Common myeloid progenitor, CD34-positive (primary cell): Measurements from ENCODE around the gene FAM240A.
A peak's percentile ranks its signal among the peaks of the same experiment; 100 is the strongest.

Experiments used
- CTCF ChIA-PET: fragments of 350-600 bp; sonication (Branson Sonifier 250); formaldehyde crosslinking; loops from one replicate; lab custom pipeline; 2021; ENCODE audit warnings: antibody characterized with exemption; lab: Charles Lee
- POLR2A ChIA-PET: fragments of 350-600 bp; sonication (Branson Sonifier 250); formaldehyde crosslinking; loops from one replicate; lab custom pipeline; 2021; ENCODE audit warnings: antibody characterized with exemption; lab: Charles Lee
- DNase-seq, 3 donors: peaks; one replicate each; pipeline versions ENCODE4 v3.0.0 to v3.0.0-alpha.2; 2013
- H3K27ac ChIP-seq, 2 experiments: 1 replicate in 1 of 2; 2 replicates in 1 of 2; pipeline ENCODE4 v1.7.0; 2013; ENCODE audit warnings: inconsistent platforms in 2 of 2, low read length in 2 of 2, mild to moderate bottlenecking in 2 of 2, low read depth in 1 of 2, moderate library complexity in 1 of 2; ENCODE audit not compliant: severe bottlenecking in 2 of 2, insufficient read depth in 1 of 2, poor library complexity in 1 of 2
- H3K27me3 ChIP-seq, 5 experiments: replicated peaks in 2 of 5; 1 replicate in 3 of 5; 2 replicates in 2 of 5; pipeline versions ENCODE4 v1.6.1 to v1.7.0; 2013; ENCODE audit warnings: low read length in 4 of 5, mild to moderate bottlenecking in 2 of 5, moderate library complexity in 2 of 5, inconsistent platforms in 1 of 5; ENCODE audit not compliant: insufficient read depth in 5 of 5, control insufficient read depth in 4 of 5
- H3K36me3 ChIP-seq, 4 experiments: 1 replicate in 2 of 4; 2 replicates in 2 of 4; pipeline versions ENCODE4 v1.6.1 to v1.7.0; 2013; ENCODE audit warnings: low read length in 3 of 4, control low read depth in 1 of 4, mild to moderate bottlenecking in 1 of 4; ENCODE audit not compliant: control insufficient read depth in 4 of 4, insufficient read depth in 4 of 4
- H3K4me1 ChIP-seq, 4 experiments: 1 replicate in 3 of 4; 2 replicates in 1 of 4; pipeline versions ENCODE4 v1.6.1 to v1.7.1; 2013; ENCODE audit warnings: low read length in 3 of 4, mild to moderate bottlenecking in 3 of 4, control low read depth in 1 of 4, inconsistent platforms in 1 of 4, moderate library complexity in 1 of 4; ENCODE audit not compliant: control insufficient read depth in 4 of 4, insufficient read depth in 4 of 4; ENCODE audit errors: control extremely low read depth in 1 of 4
- H3K4me3 ChIP-seq, 7 experiments: 1 replicate in 4 of 7; 2 replicates in 3 of 7; pipeline versions ENCODE4 v1.5.1 to v1.7.0; 2013; ENCODE audit warnings: mild to moderate bottlenecking in 7 of 7, low read length in 6 of 7, moderate library complexity in 6 of 7, inconsistent platforms in 2 of 7, low read depth in 2 of 7, control low read depth in 1 of 7; ENCODE audit not compliant: insufficient read depth in 4 of 7, control insufficient read depth in 1 of 7; ENCODE audit errors: extremely low read depth in 1 of 7
- H3K9me3 ChIP-seq, 5 experiments: 1 replicate in 4 of 5; 2 replicates in 1 of 5; pipeline versions ENCODE4 v1.6.1 to v1.7.1; 2013; ENCODE audit warnings: low read length in 4 of 5, mild to moderate bottlenecking in 2 of 5, inconsistent platforms in 1 of 5, low read depth in 1 of 5, moderate library complexity in 1 of 5; ENCODE audit not compliant: control insufficient read depth in 4 of 5, insufficient read depth in 2 of 5; ENCODE audit errors: control extremely low read depth in 1 of 5
- WGBS: methylation state at CpG from one replicate; pipeline ENCODE4 v1.1.5; 2013; ENCODE audit not compliant: insufficient coverage; 5-methylcytosine and 5-hydroxymethylcytosine counted together

The FAM240A gene

GRCh38 chr3:46603446-46604046, 8.8 kb upstream of the FAM240A start:
- ChIA-PET CTCF (interaction anchor here (0.9 kb wide), 1 partner anchor 116 kb away, joined by 3 read pairs; no protein-coding TSS in a partner anchor), POLR2A (no interaction called here)
- H3K4me3 ChIP-seq, result no peak overlapping the region
- no peaks in the 10 kb centered on the region for H3K36me3 ChIP-seq
- H3K4me1 ChIP-seq, result no peaks in the 10 kb centered on the region
- no peak overlapping the region for H3K27ac ChIP-seq
- H3K9me3 ChIP-seq, result no peaks in the 10 kb centered on the region
- WGBS, result 100% methylated on average over 1 of the region's 1 CpG
- peaks cover 0 to 1% (median 0%) of the 10 kb centered on the region in 5 experiments for H3K27me3 ChIP-seq
- no peak for DNase-seq

- H3K27ac ChIP-seq, result no peak overlapping the region
- 60% methylated on average over 1 of the region's 2 CpGs for WGBS
- ChIA-PET POLR2A (no interaction called here), CTCF (no interaction called here)
- DNase-seq, result no peak
- no peak overlapping the region for H3K4me3 ChIP-seq
- no peaks in the 10 kb centered on the region for H3K4me1 ChIP-seq
- H3K9me3 ChIP-seq, result no peaks in the 10 kb centered on the region
- no peaks in the 10 kb centered on the region for H3K36me3 ChIP-seq
- H3K27me3 ChIP-seq, result peaks cover 0 to 1% (median 0%) of the 10 kb centered on the region in 5 experiments
Measured at GRCh38 chr3:46604127-46604526, 8.2 kb upstream of the FAM240A start.

- DNase-seq, result peak in 1 of 3 donors; percentile 10
- 68% methylated on average over 6 of the region's 6 CpGs for WGBS
- no peaks in the 10 kb centered on the region for H3K9me3 ChIP-seq
- no peaks in the 10 kb centered on the region for H3K27me3 ChIP-seq
- ChIA-PET POLR2A (no interaction called here), CTCF (interaction anchor here (0.7 kb wide), 1 partner anchor 21 kb away, joined by 3 read pairs; no protein-coding TSS in a partner anchor)
- no peaks in the 10 kb centered on the region for H3K36me3 ChIP-seq
- no peak overlapping the region for H3K4me3 ChIP-seq
- no peaks in the 10 kb centered on the region for H3K4me1 ChIP-seq
- no peak overlapping the region for H3K27ac ChIP-seq
Measured at GRCh38 chr3:46607603-46608028, 4.7 kb upstream of the FAM240A start.

- Histone ChIP-seq H3K27ac (no peak overlapping the region), H3K9me3 (no peaks in the 10 kb centered on the region), H3K4me3 (no peak overlapping the region), H3K36me3 (no peaks in the 10 kb centered on the region), H3K4me1 (no peaks in the 10 kb centered on the region), H3K27me3 (no peaks in the 10 kb centered on the region)
- WGBS, result 88% methylated on average over 5 of the region's 5 CpGs
- CTCF ChIA-PET, result no interaction called here
- POLR2A ChIA-PET, result no interaction called here
- DNase-seq, result no peak
Measured at GRCh38 chr3:46609212-46609721, 3.1 kb upstream of the FAM240A start.

GRCh38 chr3:46609944-46610722, 2.2 kb upstream of the FAM240A start:
- Histone ChIP-seq H3K9me3 (no peaks in the 10 kb centered on the region), H3K27me3 (no peaks in the 10 kb centered on the region), H3K4me3 (no peak overlapping the region), H3K4me1 (no peaks in the 10 kb centered on the region), H3K27ac (no peak overlapping the region), H3K36me3 (no peaks in the 10 kb centered on the region)
- ChIA-PET POLR2A (no interaction called here), CTCF (no interaction called here)
- no peak for DNase-seq
- WGBS, result 95% methylated on average over 7 of the region's 12 CpGs

- H3K9me3 ChIP-seq, result no peaks in the 10 kb centered on the region
- POLR2A ChIA-PET, result no interaction called here
- no peaks in the 10 kb centered on the region for H3K27me3 ChIP-seq
- no peaks in the 10 kb centered on the region for H3K4me1 ChIP-seq
- no peak for DNase-seq
- WGBS, result 92% methylated on average over 6 of the region's 10 CpGs
- CTCF ChIA-PET, result interaction anchor here (1.1 kb wide), 1 partner anchor 13 kb away, joined by 4 read pairs; no protein-coding TSS in a partner anchor
- H3K4me3 ChIP-seq, result no peak overlapping the region
- H3K27ac ChIP-seq, result no peak overlapping the region
- H3K36me3 ChIP-seq, result no peaks in the 10 kb centered on the region
Measured at GRCh38 chr3:46613313-46614005, 1.1 kb downstream of the FAM240A start.
